CD4-positive, alpha-beta T cell (primary cell): Measurements from ENCODE around the gene UGT1A5. TPM values are rescaled to one million over a fixed set of nuclear protein-coding genes. Genes with fewer than 3 reads are reported as not detected.

Experiments
- ATAC-seq: fragments of 200-7000 bp; cut with Tn5 transposase; one replicate; pipeline ENCODE4 v1.10.0; 2022; ENCODE audit warnings: mild to moderate bottlenecking; ENCODE audit not compliant: poor library complexity
- CTCF ChIA-PET: fragments of 350-600 bp; sonication (Branson Sonifier 250); formaldehyde crosslinking; loops from one replicate; lab custom pipeline; 2021; ENCODE audit warnings: antibody characterized with exemption, inconsistent platforms; lab: Charles Lee
- POLR2A ChIA-PET: fragments of 350-600 bp; sonication (Branson Sonifier 250); formaldehyde crosslinking; loops from one replicate; lab custom pipeline; 2021; ENCODE audit warnings: antibody characterized with exemption, inconsistent platforms; lab: Charles Lee
- DNase-seq, 14 experiments: peaks; one replicate each; pipeline ENCODE4 v3.0.0-alpha.2; 2013 to 2020; ENCODE audit warnings: mixed read lengths in 2 of 14
- H3K27ac ChIP-seq, 2 donors: one replicate each; pipeline versions ENCODE4 v1.5.1 to v1.7.0; 2013; ENCODE audit warnings: low read length in 2 of 2, low read depth in 1 of 2, mild to moderate bottlenecking in 1 of 2
- H3K27me3 ChIP-seq, 2 experiments: 1 replicate in 1 of 2; 2 replicates in 1 of 2; pipeline versions ENCODE4 v1.6.1 to v1.7.0; 2013; ENCODE audit warnings: low read length in 2 of 2, control low read depth in 1 of 2, mild to moderate bottlenecking in 1 of 2, moderate library complexity in 1 of 2; ENCODE audit not compliant: insufficient read depth in 2 of 2, control insufficient read depth in 1 of 2
- H3K36me3 ChIP-seq: one replicate; pipeline ENCODE4 v1.6.1; 2013; ENCODE audit warnings: low read length, control low read depth; ENCODE audit not compliant: insufficient read depth
- H3K4me1 ChIP-seq: one replicate; pipeline ENCODE4 v1.6.1; 2013; ENCODE audit warnings: low read length, control low read depth; ENCODE audit not compliant: insufficient read depth
- H3K4me3 ChIP-seq: one replicate; pipeline ENCODE4 v1.5.1; 2013; ENCODE audit warnings: mild to moderate bottlenecking, low read length, moderate library complexity
- H3K9me3 ChIP-seq, 2 experiments: 1 replicate in 1 of 2; 2 replicates in 1 of 2; pipeline versions ENCODE4 v1.6.1 to v1.7.0; 2013; ENCODE audit warnings: low read length in 2 of 2, mild to moderate bottlenecking in 2 of 2, control low read depth in 1 of 2, moderate library complexity in 1 of 2; ENCODE audit not compliant: control insufficient read depth in 1 of 2, insufficient read depth in 1 of 2
- H3K27ac Mint-ChIP-seq: one replicate; pipeline ENCODE4 v1.8.0; 2020; ENCODE audit warnings: mixed read lengths
- H3K27me3 Mint-ChIP-seq: one replicate; pipeline ENCODE4 v1.8.0; 2021; ENCODE audit warnings: mixed read lengths
- H3K36me3 Mint-ChIP-seq: one replicate; pipeline ENCODE4 v1.8.0; 2021; ENCODE audit warnings: low read depth, mixed read lengths
- H3K4me1 Mint-ChIP-seq: one replicate; pipeline ENCODE4 v1.8.0; 2021; ENCODE audit warnings: low read depth, mixed read lengths
- H3K4me3 Mint-ChIP-seq: one replicate; pipeline ENCODE4 v1.8.0; 2020; ENCODE audit warnings: mild to moderate bottlenecking, mixed read lengths
- H3K9me3 Mint-ChIP-seq: one replicate; pipeline ENCODE4 v1.8.0; 2020; ENCODE audit warnings: mixed read lengths
- CTCF ChIP-seq: fragments of 200-600 bp; IDR thresholded peaks from one replicate; pipeline ENCODE4 v1.8.0; 2022; ENCODE audit warnings: antibody characterized with exemption, mild to moderate bottlenecking
- intact Hi-C, 2 experiments: fragments of 100-400 bp; cut with DNase I in 1 of 2; cut with micrococcal nuclease in 1 of 2; formaldehyde crosslinking; loops; one replicate each; pipeline versions ENCODE4 v1.15.1 to v1.9.0; 2023 to 2025; cut with DNase I, micrococcal nuclease
- total RNA-seq, 174 experiments: library from RNA in 2 of 174; stranded (reverse) in 2 of 174; gene quantifications; one replicate each; pipeline ENCODE4 v1.2.3 and lab custom pipeline; 2021 to 2026

Gene UGT1A5
- total RNA-seq, 2 experiments from 2014 or later, result not detected

GRCh38 chr2:233764264-233764663 lies 51.6 kb downstream of the UGT1A5 start:
- Mint-ChIP-seq H3K36me3 (no peaks in the 10 kb centered on the region), H3K27me3 (peaks cover 43% of the 10 kb centered on the region), H3K4me3 (no peak overlapping the region), H3K27ac (no peak overlapping the region), H3K4me1 (no peaks in the 10 kb centered on the region), H3K9me3 (no peaks in the 10 kb centered on the region)
- Histone ChIP-seq H3K36me3 (no peaks in the 10 kb centered on the region), H3K4me1 (no peaks in the 10 kb centered on the region), H3K27ac (no peak overlapping the region), H3K4me3 (no peak overlapping the region), H3K27me3 (peaks cover 3 to 6% of the 10 kb centered on the region in 2 experiments), H3K9me3 (peaks cover 0 to 5% of the 10 kb centered on the region in 2 experiments)
- no peak for DNase-seq
- TF ChIP-seq CTCF, result no peak
- CTCF ChIA-PET, result no interaction called here
- intact Hi-C loops, result no loop called here
- no peak for ATAC-seq
- POLR2A ChIA-PET, result no interaction called here

- Histone ChIP-seq H3K27ac (no peak overlapping the region), H3K4me3 (no peak overlapping the region), H3K27me3 (peaks cover 3 to 6% of the 10 kb centered on the region in 2 experiments), H3K4me1 (no peaks in the 10 kb centered on the region), H3K9me3 (peaks cover 0 to 5% of the 10 kb centered on the region in 2 experiments), H3K36me3 (no peaks in the 10 kb centered on the region)
- ChIA-PET CTCF (no interaction called here), POLR2A (no interaction called here)
- Mint-ChIP-seq H3K4me1 (no peaks in the 10 kb centered on the region), H3K27me3 (peaks cover 45% of the 10 kb centered on the region), H3K9me3 (no peaks in the 10 kb centered on the region), H3K27ac (no peak overlapping the region), H3K36me3 (no peaks in the 10 kb centered on the region), H3K4me3 (no peak overlapping the region)
- ATAC-seq, result no peak
- no peak for TF ChIP-seq CTCF
- no peak for DNase-seq
- intact Hi-C loops, result no loop called here
These were observed 52.1 kb downstream of the UGT1A5 start for GRCh38 chr2:233764761-233765160.

GRCh38 chr2:233766416-233766815 lies 53.7 kb downstream of the UGT1A5 start:
- no peaks in the 10 kb centered on the region for H3K4me1 Mint-ChIP-seq
- peaks cover 3 to 6% of the 10 kb centered on the region in 2 experiments for H3K27me3 ChIP-seq
- ATAC-seq, result no peak
- H3K36me3 ChIP-seq, result no peaks in the 10 kb centered on the region
- H3K9me3 Mint-ChIP-seq, result no peaks in the 10 kb centered on the region
- peaks cover 53% of the 10 kb centered on the region for H3K27me3 Mint-ChIP-seq
- no peak overlapping the region for H3K4me3 ChIP-seq
- intact Hi-C loops, result no loop called here
- H3K9me3 ChIP-seq, result peaks cover 0 to 5% of the 10 kb centered on the region in 2 experiments
- no peak overlapping the region for H3K27ac ChIP-seq
- DNase-seq, result no peak
- no peak for TF ChIP-seq CTCF
- ChIA-PET POLR2A (no interaction called here), CTCF (no interaction called here)
- H3K27ac Mint-ChIP-seq, result no peak overlapping the region
- no peaks in the 10 kb centered on the region for H3K4me1 ChIP-seq
- H3K36me3 Mint-ChIP-seq, result no peaks in the 10 kb centered on the region
- no peak overlapping the region for H3K4me3 Mint-ChIP-seq
